Activated CD8-positive, alpha-beta memory T cell treated with anti-CD3 and anti-CD28 coated beads, Interleukin-2, amount 50 U/mL, for 4 hours (primary cell): ENCODE data around the gene SASH3.
A peak's percentile ranks its signal among the peaks of the same experiment; 100 is the strongest.
"Not testable (repeated sequence)": the region's sequence is repeated elsewhere in the genome, so short reads cannot be mapped to it uniquely, and the experiment has no call there.

Source experiments
- DNase-seq: peaks from one replicate; pipeline ENCODE4 v3.0.0-alpha.2; 2020

SASH3 gene

GRCh38 chrX:129779747-129780146, at the start of gene SASH3:
SASH3 (plus strand) TSS chrX:129779949; CDS start chrX:129780098, 149 bp downstream.
- DNase-seq: peak; percentile 48

- no peak for DNase-seq
Observed at GRCh38 chrX:129731228-129731627, 48.5 kb upstream of the SASH3 start.

GRCh38 chrX:129732857-129733256, 46.9 kb upstream of the SASH3 start:
- no peak for DNase-seq

GRCh38 chrX:129733335-129733734, 46.4 kb upstream of the SASH3 start:
- no peak for DNase-seq

- DNase-seq: no peak
Observed at GRCh38 chrX:129736491-129736890, 43.3 kb upstream of the SASH3 start.

- no peak for DNase-seq
Observed at GRCh38 chrX:129737916-129738315, 41.8 kb upstream of the SASH3 start.

GRCh38 chrX:129738466-129739308, 41.1 kb upstream of the SASH3 start, which contains the start of gene XPNPEP2:
XPNPEP2 (plus strand) TSS chrX:129738979; CDS start chrX:129739214, 235 bp downstream.
- no peak for DNase-seq

GRCh38 chrX:129739578-129739977, 40.2 kb upstream of the SASH3 start:
- DNase-seq: no peak

- no peak for DNase-seq
Observed at GRCh38 chrX:129741880-129742758, 37.6 kb upstream of the SASH3 start.

- not testable (repeated sequence) for DNase-seq
Observed at GRCh38 chrX:129742759-129743152, 37.0 kb upstream of the SASH3 start.

GRCh38 chrX:129743821-129744220, 35.9 kb upstream of the SASH3 start:
- DNase-seq: no peak

- no peak for DNase-seq
Observed at GRCh38 chrX:129744861-129745321, 34.9 kb upstream of the SASH3 start.

- DNase-seq: no peak
Observed at GRCh38 chrX:129746557-129747470, 32.9 kb upstream of the SASH3 start.

- no peak for DNase-seq
Observed at GRCh38 chrX:129747533-129747932, 32.2 kb upstream of the SASH3 start.

GRCh38 chrX:129748305-129748704, 31.4 kb upstream of the SASH3 start:
- no peak for DNase-seq

GRCh38 chrX:129749069-129749468, 30.7 kb upstream of the SASH3 start:
- DNase-seq: no peak

GRCh38 chrX:129750971-129751370, 28.8 kb upstream of the SASH3 start:
- no peak for DNase-seq

GRCh38 chrX:129754056-129755024, 25.4 kb upstream of the SASH3 start:
- no peak for DNase-seq

GRCh38 chrX:129755779-129756650, 23.7 kb upstream of the SASH3 start:
- no peak for DNase-seq

- DNase-seq: peak; percentile 51
Observed at GRCh38 chrX:129759576-129760061, 20.1 kb upstream of the SASH3 start.
